HEK293 (cell line): ENCODE results near the gene BCR.

Experiments
- CTCF ChIA-PET: fragments of 350-600 bp; formaldehyde crosslinking; extraction: SDS; loops from one replicate; lab custom pipeline; 2021; ENCODE audit warnings: antibody characterized with exemption; lab: Yijun Ruan, JAX
- POLR2A ChIA-PET: fragments of 300-600 bp; formaldehyde crosslinking; extraction: SDS; loops from one replicate; lab custom pipeline; 2020; ENCODE audit warnings: antibody characterized with exemption, inconsistent platforms; lab: Yijun Ruan, JAX
- H3K27ac ChIP-seq: fragments of 200-500 bp; sonication (Bioruptor generic); 2 replicates; pipeline ENCODE4 v1.5.1; 2014; ENCODE audit warnings: low read depth, low read length, control low read depth, inconsistent platforms; ENCODE audit errors: extremely low read depth
- H3K36me3 ChIP-seq, 2 experiments: fragments of 200-500 bp in 1 of 2; sonication (Bioruptor generic) in 1 of 2; 1 replicate in 1 of 2; 2 replicates in 1 of 2; pipeline ENCODE4 v1.5.1; 2014 to 2017; ENCODE audit warnings: inconsistent platforms in 2 of 2, low read length in 2 of 2; ENCODE audit not compliant: control insufficient read depth in 2 of 2, insufficient read depth in 1 of 2
- H3K4me1 ChIP-seq: fragments of 200-500 bp; sonication (Bioruptor generic); 2 replicates; pipeline ENCODE4 v1.5.1; 2014; ENCODE audit warnings: mild to moderate bottlenecking, low read length, inconsistent platforms; ENCODE audit not compliant: control insufficient read depth, insufficient read depth
- H3K4me3 ChIP-seq: 2 replicates; pipeline ENCODE4 v1.5.1; 2011; ENCODE audit warnings: low read depth, mild to moderate bottlenecking, control low read depth, low read length, moderate library complexity
- H3K9me3 ChIP-seq: fragments of 200-500 bp; sonication (Bioruptor generic); 2 replicates; pipeline ENCODE4 v1.5.1; 2014; ENCODE audit warnings: low read depth, low read length, inconsistent platforms; ENCODE audit not compliant: control insufficient read depth, insufficient read depth
- AEBP2 ChIP-seq: fragments of 450-650 bp; formaldehyde crosslinking; IDR thresholded peaks from 2 replicates; pipeline ENCODE4 v1.5.1; 2016; ENCODE audit warnings: missing biosample characterization, missing genetic modification characterization, borderline replicate concordance
- ATF2 ChIP-seq: fragments of 450-650 bp; formaldehyde crosslinking; IDR thresholded peaks from 2 replicates; pipeline ENCODE4 v1.5.1; 2016; ENCODE audit warnings: missing biosample characterization, missing genetic modification characterization, low read depth
- BCL11B ChIP-seq: fragments of 450-650 bp; formaldehyde crosslinking; IDR thresholded peaks from 2 replicates; pipeline ENCODE4 v1.5.1; 2016; ENCODE audit warnings: low read depth, missing biosample characterization, missing genetic modification characterization
- GLI2 ChIP-seq: fragments of 450-650 bp; formaldehyde crosslinking; IDR thresholded peaks from 2 replicates; pipeline ENCODE4; 2017; ENCODE audit warnings: missing biosample characterization, missing genetic modification characterization, low read depth, borderline replicate concordance
- GLIS1 ChIP-seq: fragments of 450-650 bp; formaldehyde crosslinking; IDR thresholded peaks from 2 replicates; pipeline ENCODE4 v1.5.1; 2016; ENCODE audit warnings: missing biosample characterization, missing genetic modification characterization
- RBAK ChIP-seq: fragments of 450-650 bp; formaldehyde crosslinking; IDR thresholded peaks from 2 replicates; pipeline ENCODE4 v1.5.1; 2016; ENCODE audit warnings: missing biosample characterization, missing genetic modification characterization
- REST ChIP-seq: fragments of 450-650 bp; formaldehyde crosslinking; IDR thresholded peaks from 2 replicates; pipeline ENCODE4 v1.5.1; 2016; ENCODE audit warnings: missing biosample characterization, missing genetic modification characterization
- ZBTB6 ChIP-seq: fragments of 450-650 bp; formaldehyde crosslinking; IDR thresholded peaks from 2 replicates; pipeline ENCODE4 v1.5.1; 2017; ENCODE audit warnings: missing biosample characterization, missing genetic modification characterization
- ZFHX2 ChIP-seq: fragments of 450-650 bp; formaldehyde crosslinking; conservative IDR thresholded peaks from 2 replicates; pipeline ENCODE4 v1.5.1; 2016; ENCODE audit warnings: missing biosample characterization, missing genetic modification characterization
- ZNF133 ChIP-seq: fragments of 450-650 bp; formaldehyde crosslinking; IDR thresholded peaks from 2 replicates; pipeline ENCODE4 v1.5.1; 2016; ENCODE audit warnings: missing biosample characterization, missing genetic modification characterization
- ZNF169 ChIP-seq: fragments of 450-650 bp; formaldehyde crosslinking; IDR thresholded peaks from 2 replicates; pipeline ENCODE4 v1.5.1; 2016; ENCODE audit warnings: missing biosample characterization, missing genetic modification characterization
- ZNF335 ChIP-seq: fragments of 450-650 bp; formaldehyde crosslinking; conservative IDR thresholded peaks from 2 replicates; pipeline ENCODE4 v1.5.1; 2016; ENCODE audit warnings: missing biosample characterization, missing genetic modification characterization
- ZNF362 ChIP-seq: fragments of 450-650 bp; formaldehyde crosslinking; IDR thresholded peaks from 2 replicates; pipeline ENCODE4 v1.5.1; 2016; ENCODE audit warnings: missing biosample characterization, missing genetic modification characterization
- ZNF433 ChIP-seq: fragments of 450-650 bp; formaldehyde crosslinking; IDR thresholded peaks from 2 replicates; pipeline ENCODE4 v1.5.1; 2016; ENCODE audit warnings: missing biosample characterization, missing genetic modification characterization, low read depth
- ZNF530 ChIP-seq: fragments of 450-650 bp; formaldehyde crosslinking; IDR thresholded peaks from 2 replicates; pipeline ENCODE4 v1.5.1; 2016; ENCODE audit warnings: low read depth, missing biosample characterization, missing genetic modification characterization
- ZNF561 ChIP-seq: fragments of 450-650 bp; IDR thresholded peaks from 2 replicates; pipeline ENCODE4 v1.5.1; 2018; ENCODE audit warnings: missing biosample characterization, missing genetic modification characterization, borderline replicate concordance
- ZSCAN5A ChIP-seq: fragments of 450-650 bp; formaldehyde crosslinking; IDR thresholded peaks from 2 replicates; pipeline ENCODE4 v1.5.1; 2016; ENCODE audit warnings: missing biosample characterization, missing genetic modification characterization

Gene BCR

GRCh38 chr22:23144932-23145877 is 35.1 kb upstream of the BCR start, which contains the start of gene RAB36 (continued):
- TF ChIP-seq ZNF133 (tag by site-specific recombination) (no peak), RBAK (tag by site-specific recombination) (no peak), AEBP2 (tag by site-specific recombination) (no peak), ZNF169 (tag by site-specific recombination) (no peak), GLI2 (tag by site-specific recombination) (no peak), ATF2 (no peak), ZNF362 (tag by site-specific recombination) (no peak), REST (tag by site-specific recombination) (no peak), ZNF335 (tag by site-specific recombination) (peak; percentile 84), ZNF530 (tag by site-specific recombination) (no peak), ZNF433 (tag by site-specific recombination) (no peak), BCL11B (tag by site-specific recombination) (no peak)

- ChIA-PET POLR2A (interaction anchor here (0.5 to 1.7 kb wide), 7 partner anchors 8 to 41 kb away, joined by 3 to 10 read pairs (median 4); no protein-coding TSS in a partner anchor), CTCF (interaction anchor here (0.5 to 2.2 kb wide), 7 partner anchors 10 to 676 kb away, joined by 3 to 15 read pairs (median 5); no protein-coding TSS in a partner anchor)
- peaks cover 5% of the 10 kb centered on the region; the same call in 1 of the 2 replicates for H3K4me1 ChIP-seq
- 0 out of 2 replicates have a peak overlapping the region, but pooled peaks have one; percentile 19 for H3K27ac ChIP-seq
- peaks cover 0 to 39% of the 10 kb centered on the region in 2 experiments; a peak in 1 of 3 replicates for H3K36me3 ChIP-seq
- H3K4me3 ChIP-seq: peak overlapping the region; percentile 70
- no peaks in the 10 kb centered on the region for H3K9me3 ChIP-seq
- TF ChIP-seq ZSCAN5A (tag by site-specific recombination) (no peak), ZFHX2 (tag by site-specific recombination) (0 out of 2 replicates have a peak, but pooled peaks have one; percentile 11), ZNF561 (tag by site-specific recombination) (no peak), ZBTB6 (tag by site-specific recombination) (peak; percentile 78; the same call in 1 of the 2 replicates), GLIS1 (tag by site-specific recombination) (0 out of 2 replicates have a peak, but pooled peaks have one; percentile 15)
- TF ChIP-seq, all 188 proteins: peak for 3
Measured at GRCh38 chr22:23145878-23146470, 34.3 kb upstream of the BCR start.
